ENCODE data around the gene NXF1. TPM values are rescaled to one million over a fixed set of nuclear protein-coding genes. Genes with fewer than 3 reads are reported as not detected.

NXF1 gene
- total and polyA plus RNA-seq, 2 experiments from 2014 or later = 37.2 to 71.9 TPM

GRCh38 chr11:62757846-62758788 is 47.1 kb downstream of the NXF1 start:
- Histone ChIP-seq H3K27me3 (no peaks in the 10 kb centered on the region), H3K4me2 (no peak overlapping the region), H2AFZ (no peak overlapping the region), H3K4me1 (ENCODE audit: insufficient read depth) (peaks cover 10% of the 10 kb centered on the region), H3K9me2 (replicated peaks; ENCODE audit: insufficient read depth) (no peaks in the 10 kb centered on the region), H4K20me1 (ENCODE audit: insufficient read depth, poor library complexity, severe bottlenecking) (no peaks in the 10 kb centered on the region), H3K27ac (no peak overlapping the region), H3K36me3 (replicated peaks; ENCODE audit: insufficient read depth, low read depth) (no peaks in the 10 kb centered on the region), H3K4me3 (no peak overlapping the region), H3K9me3 (ENCODE audit: low read depth) (no peaks in the 10 kb centered on the region), H3K79me2 (peaks cover 14% of the 10 kb centered on the region)
- no peak for TF ChIP-seq CTCF (IDR thresholded peaks at IDR 0.05; ENCODE audit: poor library complexity)
- no peak for TF ChIP-seq EZH2phosphoT487 (IDR thresholded peaks at IDR 0.05; ENCODE audit: low read depth, severe bottlenecking, unreplicated experiment)
- TF ChIP-seq EZH2 (IDR thresholded peaks at IDR 0.05; ENCODE audit: borderline replicate concordance) = no peak
- 55% methylated on average over 9 of the region's 9 CpGs for WGBS (ENCODE audit: low lambda C conversion rate, missing lambda C conversion rate)
- DNase-seq (ENCODE audit: low spot score) = no peak

GRCh38 chr11:62755086-62755615 is 50.1 kb downstream of the NXF1 start:
- no peak for DNase-seq (ENCODE audit: low spot score)
- Histone ChIP-seq H3K27me3 (no peaks in the 10 kb centered on the region), H4K20me1 (ENCODE audit: insufficient read depth, poor library complexity, severe bottlenecking) (no peaks in the 10 kb centered on the region), H3K4me3 (no peak overlapping the region), H2AFZ (no peak overlapping the region), H3K4me2 (no peak overlapping the region), H3K79me2 (peaks cover 28% of the 10 kb centered on the region), H3K9me2 (replicated peaks; ENCODE audit: insufficient read depth) (no peaks in the 10 kb centered on the region), H3K9me3 (ENCODE audit: low read depth) (no peaks in the 10 kb centered on the region), H3K4me1 (ENCODE audit: insufficient read depth) (peaks cover 12% of the 10 kb centered on the region), H3K27ac (no peak overlapping the region), H3K36me3 (replicated peaks; ENCODE audit: insufficient read depth, low read depth) (no peaks in the 10 kb centered on the region)
- WGBS (ENCODE audit: low lambda C conversion rate, missing lambda C conversion rate) = 87% methylated on average over 10 of the region's 10 CpGs
- TF ChIP-seq CTCF (IDR thresholded peaks at IDR 0.05; ENCODE audit: poor library complexity) = no peak
- TF ChIP-seq EZH2 (IDR thresholded peaks at IDR 0.05; ENCODE audit: borderline replicate concordance) = no peak
- no peak for TF ChIP-seq EZH2phosphoT487 (IDR thresholded peaks at IDR 0.05; ENCODE audit: low read depth, severe bottlenecking, unreplicated experiment)

DNA sequence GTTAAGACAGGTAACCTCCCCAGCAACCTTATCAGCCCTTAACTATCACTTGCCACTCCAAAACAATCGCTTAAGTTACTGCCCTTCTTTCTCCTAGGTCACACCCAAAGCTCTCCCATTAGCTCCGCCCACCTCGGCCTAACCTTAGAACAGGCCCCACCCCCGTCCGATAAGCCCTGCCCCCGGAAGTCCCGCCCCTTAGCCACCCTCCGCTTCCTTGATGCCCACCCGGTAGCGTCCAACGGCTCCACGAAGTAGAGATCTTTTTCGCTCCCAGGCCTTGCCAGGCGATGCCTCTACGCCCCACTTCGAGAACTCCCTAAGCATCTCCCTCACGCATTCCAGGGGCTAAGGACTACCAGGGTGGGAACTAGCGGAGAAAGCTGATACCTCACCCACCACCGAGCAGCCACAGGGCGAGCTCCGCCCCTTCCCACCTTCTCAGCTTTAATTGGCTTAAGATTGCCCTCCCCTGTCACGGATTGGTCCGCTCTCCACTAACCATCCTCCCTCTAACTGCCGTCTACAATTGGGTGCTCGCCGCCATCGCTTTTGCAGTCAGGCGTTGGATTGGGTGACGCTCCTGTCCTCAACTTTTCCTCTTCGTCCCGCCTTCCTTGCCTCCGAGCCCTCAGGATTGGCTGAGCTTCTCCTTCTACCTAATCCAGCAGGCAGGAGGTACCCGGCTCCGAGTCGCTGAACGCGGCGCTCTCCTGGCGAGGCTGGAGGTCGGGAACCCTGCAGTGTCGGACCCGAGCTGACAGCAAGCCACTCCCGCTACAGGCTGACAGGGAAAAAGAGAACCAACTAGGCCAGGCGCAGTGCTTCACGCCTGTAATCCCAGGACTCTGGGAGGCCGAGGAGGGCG is 51.3 kb downstream of the NXF1 start, which contains the start of gene ZBTB3:
Gene ZBTB3 (minus strand): TSS at position 425 of the 868 bp plus-strand sequence. CDS start 496 bp downstream, outside the sequence.
- WGBS (ENCODE audit: low lambda C conversion rate, missing lambda C conversion rate) = 1% methylated on average over 40 of the region's 47 CpGs
- H3K4me1 ChIP-seq (ENCODE audit: insufficient read depth) = peaks cover 12% of the 10 kb centered on the region

More for the DNA sequence above, 51.3 kb downstream of the NXF1 start, which contains the start of gene ZBTB3:
- Histone ChIP-seq H2AFZ (peak within 1 kb of the TSS; percentile 70), H3K4me2 (peak within 1 kb of the TSS; percentile 75), H3K79me2 (peaks cover 32% of the 10 kb centered on the region), H3K9me3 (ENCODE audit: low read depth) (no peaks in the 10 kb centered on the region), H4K20me1 (ENCODE audit: insufficient read depth, poor library complexity, severe bottlenecking) (no peaks in the 10 kb centered on the region), H3K36me3 (replicated peaks; ENCODE audit: insufficient read depth, low read depth) (no peaks in the 10 kb centered on the region), H3K27ac (peak within 1 kb of the TSS; percentile 91), H3K27me3 (no peaks in the 10 kb centered on the region), H3K4me3 (peak within 1 kb of the TSS; percentile 67), H3K9me2 (replicated peaks; ENCODE audit: insufficient read depth) (no peaks in the 10 kb centered on the region)
- TF ChIP-seq EZH2phosphoT487 (IDR thresholded peaks at IDR 0.05; ENCODE audit: low read depth, severe bottlenecking, unreplicated experiment) (no peak), CTCF (IDR thresholded peaks at IDR 0.05; ENCODE audit: poor library complexity) (no peak), EZH2 (IDR thresholded peaks at IDR 0.05; ENCODE audit: borderline replicate concordance) (no peak)
- DNase-seq (ENCODE audit: low spot score) = peak; percentile 98
